Measurements from ENCODE around the gene CDHR3. TPM values are rescaled to one million over a fixed set of nuclear protein-coding genes. Genes with fewer than 3 reads are reported as not detected.

Gene CDHR3
- total RNA-seq, 1 donor from 2014 or later: 0.75 TPM

- intact Hi-C loops (cut with micrococcal nuclease): no loop called here
- peaks cover 35% of the 10 kb centered on the region for H3K4me1 Mint-ChIP-seq
- ATAC-seq (ENCODE audit: low read depth): no peak
- H3K9me3 Mint-ChIP-seq: no peaks in the 10 kb centered on the region
- CTCF ChIA-PET: interaction anchor here (1.3 to 2.9 kb wide), 3 partner anchors 8 to 290 kb away, joined by 5 to 15 read pairs (median 6); no protein-coding TSS in a partner anchor
- no peak for DNase-seq
- no peaks in the 10 kb centered on the region for H3K36me3 Mint-ChIP-seq (ENCODE audit: low read depth)
- no peaks in the 10 kb centered on the region for H3K27me3 Mint-ChIP-seq
- H3K27ac Mint-ChIP-seq: no peak overlapping the region
- no peak for TF ChIP-seq CTCF (IDR thresholded peaks at IDR 0.05)
- POLR2A ChIA-PET: interaction anchor here (0.7 kb wide), 1 partner anchor 780 kb away, joined by 3 read pairs; no protein-coding TSS in a partner anchor
- no peak overlapping the region for H3K4me3 Mint-ChIP-seq
These were observed 87.1 kb downstream of the CDHR3 start for GRCh38 chr7:106050002-106050745.

GRCh38 chr7:106050746-106051117, 87.7 kb downstream of the CDHR3 start:
- peaks cover 35% of the 10 kb centered on the region for H3K4me1 Mint-ChIP-seq
- ATAC-seq (ENCODE audit: low read depth): no peak
- H3K4me3 Mint-ChIP-seq: no peak overlapping the region
- intact Hi-C loops (cut with micrococcal nuclease): no loop called here
- no peaks in the 10 kb centered on the region for H3K36me3 Mint-ChIP-seq (ENCODE audit: low read depth)
- DNase-seq: no peak
- POLR2A ChIA-PET: interaction anchor here (0.7 kb wide), 1 partner anchor 781 kb away, joined by 3 read pairs; no protein-coding TSS in a partner anchor
- H3K27ac Mint-ChIP-seq: peak overlapping the region; percentile 51
- no peak for TF ChIP-seq CTCF (IDR thresholded peaks at IDR 0.05)
- no peaks in the 10 kb centered on the region for H3K9me3 Mint-ChIP-seq
- H3K27me3 Mint-ChIP-seq: no peaks in the 10 kb centered on the region
- CTCF ChIA-PET: interaction anchor here (1.3 to 2.9 kb wide), 3 partner anchors 8 to 290 kb away, joined by 5 to 15 read pairs (median 6); no protein-coding TSS in a partner anchor

- H3K9me3 Mint-ChIP-seq: no peaks in the 10 kb centered on the region
- H3K27me3 Mint-ChIP-seq: no peaks in the 10 kb centered on the region
- H3K27ac Mint-ChIP-seq: no peak overlapping the region
- no peak overlapping the region for H3K4me3 Mint-ChIP-seq
- POLR2A ChIA-PET: interaction anchor here (0.6 to 0.7 kb wide), 2 partner anchors 48 to 104 kb away, joined by 3 to 7 read pairs; no protein-coding TSS in a partner anchor
- DNase-seq (no peak), ATAC-seq (ENCODE audit: low read depth) (no peak)
- H3K4me1 Mint-ChIP-seq: peaks cover 47% of the 10 kb centered on the region
- no peak for TF ChIP-seq CTCF (IDR thresholded peaks at IDR 0.05)
- intact Hi-C loops (cut with micrococcal nuclease): no loop called here
- CTCF ChIA-PET: no interaction called here
- no peaks in the 10 kb centered on the region for H3K36me3 Mint-ChIP-seq (ENCODE audit: low read depth)
These were observed 89.6 kb downstream of the CDHR3 start for GRCh38 chr7:106052681-106053080.

GRCh38 chr7:106053109-106053508, 90.0 kb downstream of the CDHR3 start:
- ATAC-seq (ENCODE audit: low read depth) (no peak), DNase-seq (no peak)
- H3K4me3 Mint-ChIP-seq: no peak overlapping the region
- no peaks in the 10 kb centered on the region for H3K9me3 Mint-ChIP-seq
- POLR2A ChIA-PET: interaction anchor here (0.7 kb wide), 1 partner anchor 47 kb away, joined by 3 read pairs; no protein-coding TSS in a partner anchor
- CTCF ChIA-PET: interaction anchor here (9.5 kb wide), 1 partner anchor 101 kb away, joined by 247 read pairs; no protein-coding TSS in a partner anchor
- H3K27ac Mint-ChIP-seq: no peak overlapping the region
- peaks cover 51% of the 10 kb centered on the region for H3K4me1 Mint-ChIP-seq
- no peaks in the 10 kb centered on the region for H3K36me3 Mint-ChIP-seq (ENCODE audit: low read depth)
- no peak for TF ChIP-seq CTCF (IDR thresholded peaks at IDR 0.05)
- intact Hi-C loops (cut with micrococcal nuclease): no loop called here
- H3K27me3 Mint-ChIP-seq: no peaks in the 10 kb centered on the region

GRCh38 chr7:106054156-106054910, 91.3 kb downstream of the CDHR3 start:
- H3K4me3 Mint-ChIP-seq: no peak overlapping the region
- DNase-seq (no peak), ATAC-seq (ENCODE audit: low read depth) (no peak)
- TF ChIP-seq CTCF (IDR thresholded peaks at IDR 0.05): no peak
- ChIA-PET CTCF (interaction anchor here (3.3 to 9.5 kb wide), 2 partner anchors 100 to 107 kb away, joined by 12 to 247 read pairs; no protein-coding TSS in a partner anchor), POLR2A (no interaction called here)
- H3K4me1 Mint-ChIP-seq: peaks cover 56% of the 10 kb centered on the region
- H3K9me3 Mint-ChIP-seq: no peaks in the 10 kb centered on the region
- no peak overlapping the region for H3K27ac Mint-ChIP-seq
- no peaks in the 10 kb centered on the region for H3K36me3 Mint-ChIP-seq (ENCODE audit: low read depth)
- H3K27me3 Mint-ChIP-seq: no peaks in the 10 kb centered on the region
- intact Hi-C loops (cut with micrococcal nuclease): no loop called here
